NCI-H1105 (cell line): ENCODE measurements around the gene KCNJ10.

Source experiments
- DNase-seq: peaks from one replicate; lab custom pipeline; 2025; lab: John Stamatoyannopoulos, UW

Gene KCNJ10

GRCh38 chr1:160024195-160024905 is 45.6 kb downstream of the KCNJ10 start:
- DNase-seq, result no peak

DNA sequence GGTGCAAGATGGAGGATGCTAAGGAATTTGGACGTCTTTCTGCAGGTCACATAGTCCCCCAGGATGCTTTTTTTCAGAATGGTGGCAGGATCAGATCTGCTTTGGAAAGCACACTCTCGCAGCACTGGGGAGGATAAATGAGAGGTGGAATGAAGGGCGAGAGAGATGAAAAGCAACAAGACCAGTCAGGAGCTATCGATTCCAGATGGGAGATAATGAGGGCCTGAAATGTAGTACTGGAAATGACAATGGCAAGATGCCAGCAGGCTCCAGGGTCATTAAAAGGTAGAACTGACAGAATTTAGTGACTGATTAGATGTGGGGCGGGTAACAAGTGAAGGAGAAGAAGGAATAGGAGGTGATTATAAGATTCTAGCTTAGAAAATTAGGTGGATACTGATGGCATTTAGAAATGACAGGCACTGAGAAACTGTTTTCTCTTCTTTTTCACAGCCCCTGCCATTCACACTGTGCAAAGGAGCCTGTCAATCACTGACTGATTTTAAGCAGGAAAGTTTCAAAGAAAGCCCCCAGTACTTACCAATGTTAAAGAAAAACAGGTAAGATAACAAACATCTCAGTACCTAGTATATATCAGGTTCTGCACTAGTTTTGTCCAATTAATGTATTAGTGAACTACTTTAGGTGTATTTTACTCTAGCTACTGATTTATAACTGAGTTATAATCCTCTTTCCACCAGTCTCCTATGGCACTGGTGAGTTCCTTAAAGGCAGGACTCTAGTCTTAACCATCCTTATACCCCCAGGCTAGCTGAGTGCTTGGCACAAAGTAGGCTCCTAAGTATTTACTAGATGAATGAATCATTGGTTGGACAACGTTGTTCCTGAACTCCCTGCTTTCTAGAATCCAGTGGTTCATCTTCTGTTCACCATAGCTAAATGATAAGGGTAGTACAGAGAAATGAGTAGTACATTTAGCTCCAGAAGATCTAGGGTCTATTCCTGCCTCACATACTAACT is 47.3 kb downstream of the KCNJ10 start:
- DNase-seq, result no peak

GRCh38 chr1:160021376-160022074 is 48.4 kb downstream of the KCNJ10 start:
- no peak for DNase-seq

GRCh38 chr1:160020196-160020595 is 49.8 kb downstream of the KCNJ10 start:
- no peak for DNase-seq

GRCh38 chr1:160018900-160019299 is 51.1 kb downstream of the KCNJ10 start:
- no peak for DNase-seq

- DNase-seq, result no peak
Measured at GRCh38 chr1:160018347-160018746, 51.6 kb downstream of the KCNJ10 start.

DNA sequence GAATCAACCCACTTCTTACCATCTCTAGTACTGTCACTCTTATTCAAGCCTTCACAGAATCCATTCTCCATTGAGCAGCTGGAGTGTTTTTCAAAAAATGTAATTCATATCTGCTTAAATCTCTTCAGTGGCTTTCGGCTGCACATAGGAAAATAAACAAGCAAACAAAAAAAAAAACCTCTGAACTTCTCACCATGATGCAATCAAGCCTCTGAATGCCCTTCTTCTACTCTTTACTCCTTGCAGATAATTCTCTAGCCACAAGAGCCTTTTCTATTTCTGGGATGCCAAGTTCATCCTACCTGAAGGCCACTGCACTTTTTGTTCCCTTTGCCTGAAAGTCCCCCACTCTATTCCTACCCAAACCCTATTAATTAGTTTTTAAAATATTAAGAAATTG is 52.4 kb downstream of the KCNJ10 start:
- no peak for DNase-seq

DNA sequence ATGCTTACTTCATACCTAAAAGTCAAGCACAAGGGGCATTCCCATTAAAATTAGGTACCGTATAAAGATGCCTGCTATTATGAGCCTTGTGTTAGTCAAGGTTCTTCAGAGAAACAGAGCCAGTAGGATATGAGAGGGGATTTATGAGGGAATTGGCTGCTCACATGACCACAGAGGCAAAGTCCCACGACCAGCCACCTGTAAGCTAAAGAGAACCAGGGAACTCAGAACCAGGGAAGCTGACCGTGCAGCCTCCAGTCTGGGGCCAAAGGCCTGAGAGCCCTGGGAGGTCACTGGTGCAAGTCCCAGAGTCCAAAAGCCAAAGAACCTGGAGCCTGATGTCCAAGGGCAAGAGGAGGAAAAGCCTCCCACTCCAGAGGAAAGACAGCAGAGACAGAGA is 58.2 kb downstream of the KCNJ10 start:
- no peak for DNase-seq

DNA sequence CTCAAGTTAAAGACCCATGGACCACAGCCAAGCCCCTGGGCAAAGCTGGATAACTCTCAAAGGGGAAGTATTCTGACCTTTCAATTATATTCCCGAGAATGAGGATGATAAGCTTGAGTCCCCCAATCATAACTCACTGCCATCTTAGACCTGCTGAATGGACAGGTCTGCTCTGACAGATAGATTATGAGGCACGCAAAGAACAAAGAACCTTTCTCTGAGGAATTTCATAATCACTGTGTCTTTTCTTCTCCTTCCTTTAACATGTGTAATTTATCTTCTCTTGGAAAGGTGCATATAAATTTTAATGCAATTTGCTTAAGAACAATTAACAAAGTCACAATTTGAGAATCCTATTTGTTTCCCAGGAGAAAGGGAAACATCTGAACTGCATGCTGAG is 60.2 kb downstream of the KCNJ10 start:
- no peak for DNase-seq

DNA sequence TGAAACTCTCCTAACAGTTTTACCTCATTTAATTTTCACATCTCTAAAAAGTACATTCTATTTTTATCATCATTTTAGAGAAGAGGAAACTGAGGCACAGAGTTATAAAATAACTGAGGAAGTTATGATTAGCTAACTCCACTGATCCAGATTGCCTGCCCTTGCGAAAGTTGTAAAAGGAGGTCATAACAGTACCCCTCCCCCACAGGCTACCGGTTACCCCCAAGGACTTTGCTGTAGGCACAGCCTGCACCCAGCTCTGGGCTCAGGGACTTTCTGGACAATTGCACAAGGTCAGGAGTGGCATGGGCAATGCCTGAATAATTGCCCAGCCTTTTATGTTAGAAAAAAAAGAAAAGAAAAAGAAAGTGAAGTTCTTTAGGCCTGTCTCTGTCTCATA is 60.9 kb downstream of the KCNJ10 start:
- DNase-seq, result no peak

GRCh38 chr1:160007577-160008200 is 62.3 kb downstream of the KCNJ10 start:
- no peak for DNase-seq

GRCh38 chr1:160006312-160006940 is 63.5 kb downstream of the KCNJ10 start:
- peak; percentile 80 for DNase-seq

- DNase-seq, result no peak
Measured at GRCh38 chr1:160005070-160005469, 64.9 kb downstream of the KCNJ10 start.

GRCh38 chr1:160004425-160004824 is 65.5 kb downstream of the KCNJ10 start:
- no peak for DNase-seq

DNA sequence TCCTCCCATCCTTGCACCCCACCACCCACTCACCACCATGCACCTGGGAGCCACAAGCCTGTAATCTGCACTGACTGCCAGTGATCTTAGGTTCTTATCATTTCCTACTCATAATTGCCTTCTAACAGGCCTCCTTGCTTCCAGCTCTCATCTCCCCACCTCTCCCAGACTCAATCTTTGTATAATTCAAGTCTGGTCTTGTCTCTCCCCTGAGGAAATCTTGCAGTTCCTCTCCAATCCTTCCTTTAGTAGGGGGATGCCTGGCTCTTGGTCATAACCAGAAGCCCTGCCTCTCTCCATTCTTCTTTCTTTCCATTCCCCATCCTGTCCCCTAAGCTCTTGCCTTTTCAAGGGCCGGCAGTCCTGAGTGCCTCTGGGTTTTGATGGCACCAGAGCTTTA is 66.0 kb downstream of the KCNJ10 start:
- DNase-seq, result no peak

DNA sequence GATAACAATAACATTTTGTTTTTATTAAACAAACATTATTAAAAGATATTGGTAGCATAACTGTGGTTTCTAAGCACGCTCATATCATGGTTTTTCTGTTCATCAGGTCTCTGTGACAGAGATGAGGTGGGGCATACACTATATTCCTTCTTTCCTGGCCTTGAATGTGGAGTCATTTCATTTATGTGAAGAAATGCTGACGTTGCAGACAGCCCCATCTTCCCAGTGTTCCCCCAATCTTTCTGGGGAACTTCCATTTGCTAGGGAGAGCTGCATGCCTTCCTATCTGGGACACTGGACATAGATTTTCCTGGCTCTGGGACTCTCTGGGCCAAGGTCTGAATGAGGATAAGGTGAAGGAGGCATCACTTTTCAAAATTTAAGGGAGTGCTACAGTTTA is 68.5 kb downstream of the KCNJ10 start:
- DNase-seq, result no peak

DNA sequence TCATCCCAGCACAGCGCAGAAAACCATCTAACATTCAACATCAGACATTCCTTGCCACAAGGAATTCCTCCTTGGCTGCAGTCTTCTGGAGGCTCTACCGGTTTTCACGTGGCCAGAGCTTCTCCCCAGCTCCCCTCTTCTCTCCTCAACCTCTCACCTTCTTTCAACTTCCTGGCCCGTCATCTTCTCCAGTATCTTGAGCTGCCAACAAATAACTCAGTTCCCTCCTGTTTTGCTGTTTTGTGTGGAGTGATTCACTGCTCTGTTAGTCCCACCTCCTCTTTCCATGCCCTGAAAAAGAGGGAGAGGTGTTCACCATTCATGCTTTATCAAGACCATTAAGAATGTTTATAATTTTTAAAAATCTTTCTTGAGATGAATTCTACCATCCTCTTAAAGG is 70.8 kb downstream of the KCNJ10 start:
- DNase-seq, result no peak

DNA sequence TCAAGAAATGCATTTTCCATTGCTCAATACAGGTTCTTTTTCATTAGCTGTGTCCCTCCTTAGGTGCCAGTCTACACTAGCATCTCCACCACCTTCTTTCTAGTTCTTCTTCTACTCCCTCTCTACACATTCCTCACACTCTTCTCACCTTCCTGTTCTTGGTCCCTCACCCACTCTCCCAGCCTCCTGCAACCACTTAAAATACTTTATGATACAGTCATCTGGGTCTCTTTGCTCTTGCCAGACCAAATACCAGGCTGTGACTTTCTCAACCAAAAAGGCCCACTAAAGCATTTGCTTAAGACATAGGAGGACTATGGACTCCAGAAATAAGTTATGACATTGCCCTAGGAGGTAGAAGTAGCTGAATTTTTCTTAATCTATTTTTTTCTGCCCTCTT is 73.3 kb downstream of the KCNJ10 start:
- DNase-seq, result no peak

DNA sequence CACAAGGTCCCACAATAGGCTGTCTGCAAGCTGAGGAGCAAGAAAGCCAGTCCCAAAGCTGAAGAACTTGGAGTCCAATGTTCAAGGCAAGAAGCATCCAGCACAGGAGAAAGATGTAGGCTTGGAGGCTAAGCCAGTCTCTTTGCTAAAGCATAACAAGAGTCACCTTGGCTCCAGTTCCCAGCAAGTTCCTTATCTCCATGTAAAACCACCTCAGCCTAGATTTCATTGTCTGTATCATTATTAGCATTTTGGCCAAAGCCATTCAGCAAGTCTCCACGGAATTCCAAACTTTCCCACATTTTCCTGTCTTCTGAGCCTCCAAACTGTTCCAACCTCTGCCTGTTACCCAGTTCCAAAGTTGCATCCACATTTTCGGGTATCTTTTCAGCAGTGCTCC is 75.1 kb downstream of the KCNJ10 start:
- DNase-seq, result no peak

- no peak for DNase-seq
Measured at GRCh38 chr1:159993911-159994310, 76.0 kb downstream of the KCNJ10 start.

- no peak for DNase-seq
Measured at GRCh38 chr1:159992161-159992560, 77.8 kb downstream of the KCNJ10 start.

- DNase-seq, result no peak
Measured at GRCh38 chr1:159991513-159991912, 78.4 kb downstream of the KCNJ10 start.
